Pancreas (tissue), 10 donors: ENCODE results near the gene RHBDD1. TPM values are rescaled to one million over a fixed set of nuclear protein-coding genes. Genes with fewer than 3 reads are reported as not detected.

Experiments
- ATAC-seq, 4 donors: fragments of 200-7000 bp; cut with Tn5 transposase; one replicate each; pipeline versions ENCODE4 v1.8.0 to v1.9.1; 2020; ENCODE audit warnings: mild to moderate bottlenecking in 4 of 4, moderate library complexity in 4 of 4
- DNase-seq, 6 donors: peaks; one replicate each; pipeline ENCODE4 v3.0.0-alpha.2; 2020
- FAIRE-seq: peaks from 2 replicates; lab custom pipeline; 2012; peaks lifted over from hg19 to GRCh38; lab: Jason Lieb, UNC
- H3K27ac ChIP-seq, 4 donors: fragments of 200-600 bp; sonication (generic); 1 replicate in 3 of 4; 2 replicates in 1 of 4; pipeline versions ENCODE4 v1.5.0 to v1.8.0; 2020
- H3K27me3 ChIP-seq, 4 donors: fragments of 200-600 bp; one replicate each; pipeline ENCODE4 v1.8.0; 2021
- H3K36me3 ChIP-seq, 3 donors: fragments of 200-600 bp; sonication (generic) in 1 of 3; one replicate each; pipeline versions ENCODE4 v1.5.0 to v1.8.0; 2020 to 2021
- H3K4me1 ChIP-seq, 3 donors: fragments of 200-600 bp; one replicate each; pipeline ENCODE4 v1.8.0; 2021
- H3K4me3 ChIP-seq, 4 donors: fragments of 200-600 bp; sonication (generic) in 2 of 4; one replicate each; pipeline versions ENCODE4 v1.5.0 to v1.8.0; 2020 to 2021
- H3K9me3 ChIP-seq, 4 donors: fragments of 200-600 bp; one replicate each; pipeline ENCODE4 v1.8.0; 2021
- WGBS, 2 donors: extraction: QIAGEN DNeasy Blood & Tissue Kit; methylation state at CpG; one replicate each; pipeline ENCODE4 v1.1.7; 2013; 5-methylcytosine and 5-hydroxymethylcytosine counted together
- intact Hi-C, 3 donors: fragments of 100-400 bp; cut with DNase I; formaldehyde crosslinking; loops; one replicate each; pipeline versions ENCODE4 v1.11.1 to v1.14.2; 2022
- polyA plus RNA-seq, 2 donors: library from polyadenylated mRNA; stranded (reverse); fragments of 200-250 nt; gene quantifications; one replicate each; pipeline ENCODE4 v1.2.3, GENCODE V29; 2013
- total RNA-seq, 6 donors: library from RNA; stranded (reverse); fragmentation: NEBNext Ultra II Directional in 4 of 6; extraction: Animal tissue kit (Norgen Biotek cat#: 25700) in 4 of 6; gene quantifications; one replicate each; pipeline versions ENCODE4 v1.2.1 to v1.2.4, GENCODE V29; 2021 to 2023
- TF ChIP-seq, protein P1 (sequence below), 4 donors: fragments of 200-600 bp; sonication (generic) in 3 of 4; IDR thresholded peaks; one replicate each; pipeline versions ENCODE4 v1.5.0 to v1.8.0; 2021; ENCODE audit warnings: antibody characterized with exemption in 4 of 4
- donor health status: healthy with polysubstance abuse.
- donor health status: DM: no; HTN: no; CAD: no; lungs with moderate emphysema.
- donor health status: DM: no; HTN: no; CAD: no.
- donor health status: control.
- donor health status: control.
- donor health status: Bipolar disorder and iron deficiency.
- donor health status: DM: yes; HTN: yes; CAD: no.
- donor health status: DM: no; HTN: no; CAD: no.
- donor health status: DM: no; HTN: no; CAD: no.
- donor health status: DM: yes; HTN: yes; CAD: no.

Gene RHBDD1
- total and polyA plus RNA-seq, 8 donors, result 3.5 to 28.9 (median 20.1) TPM

DNA sequence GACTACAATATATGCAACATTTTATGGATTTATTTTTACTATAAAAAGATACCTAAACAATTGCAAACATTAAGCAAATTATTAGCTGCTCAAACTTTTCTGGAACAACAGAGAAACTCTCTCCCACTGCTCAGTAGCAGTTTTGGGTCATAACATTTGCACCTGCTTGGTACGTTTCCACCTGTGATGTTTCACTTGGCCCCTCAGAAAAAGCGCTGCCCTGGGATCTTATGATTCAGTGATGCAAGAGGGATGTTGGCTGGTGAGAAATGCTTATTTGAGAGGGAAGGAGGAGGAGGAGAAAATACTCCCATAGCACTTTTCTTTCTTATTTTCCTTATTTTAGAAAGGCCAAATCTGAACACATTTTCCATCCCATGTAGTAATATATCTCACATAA is 45.4 kb upstream of the RHBDD1 start:
- TF ChIP-seq, protein P1, sequence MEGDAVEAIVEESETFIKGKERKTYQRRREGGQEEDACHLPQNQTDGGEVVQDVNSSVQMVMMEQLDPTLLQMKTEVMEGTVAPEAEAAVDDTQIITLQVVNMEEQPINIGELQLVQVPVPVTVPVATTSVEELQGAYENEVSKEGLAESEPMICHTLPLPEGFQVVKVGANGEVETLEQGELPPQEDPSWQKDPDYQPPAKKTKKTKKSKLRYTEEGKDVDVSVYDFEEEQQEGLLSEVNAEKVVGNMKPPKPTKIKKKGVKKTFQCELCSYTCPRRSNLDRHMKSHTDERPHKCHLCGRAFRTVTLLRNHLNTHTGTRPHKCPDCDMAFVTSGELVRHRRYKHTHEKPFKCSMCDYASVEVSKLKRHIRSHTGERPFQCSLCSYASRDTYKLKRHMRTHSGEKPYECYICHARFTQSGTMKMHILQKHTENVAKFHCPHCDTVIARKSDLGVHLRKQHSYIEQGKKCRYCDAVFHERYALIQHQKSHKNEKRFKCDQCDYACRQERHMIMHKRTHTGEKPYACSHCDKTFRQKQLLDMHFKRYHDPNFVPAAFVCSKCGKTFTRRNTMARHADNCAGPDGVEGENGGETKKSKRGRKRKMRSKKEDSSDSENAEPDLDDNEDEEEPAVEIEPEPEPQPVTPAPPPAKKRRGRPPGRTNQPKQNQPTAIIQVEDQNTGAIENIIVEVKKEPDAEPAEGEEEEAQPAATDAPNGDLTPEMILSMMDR (IDR thresholded peaks at IDR 0.05), result no peak
- ATAC-seq (no peak), FAIRE-seq (no peak), DNase-seq (peak in 1 of 6 donors; percentile 23)
- peak overlapping the region in 2 of 4 donors; percentile 54 to 64 for H3K4me3 ChIP-seq
- no peaks in the 10 kb centered on the region for H3K9me3 ChIP-seq
- peaks cover 20 to 41% (median 28%) of the 10 kb centered on the region in 3 donors for H3K4me1 ChIP-seq
- intact Hi-C loops, result no loop called here
- H3K27me3 ChIP-seq, result no peaks in the 10 kb centered on the region
- no peaks in the 10 kb centered on the region for H3K36me3 ChIP-seq
- 42 to 51% methylated on average over 2 of the region's 2 CpGs for WGBS, 2 donors
- H3K27ac ChIP-seq, result peak overlapping the region; percentile 89 to 96 (median 94)

DNA sequence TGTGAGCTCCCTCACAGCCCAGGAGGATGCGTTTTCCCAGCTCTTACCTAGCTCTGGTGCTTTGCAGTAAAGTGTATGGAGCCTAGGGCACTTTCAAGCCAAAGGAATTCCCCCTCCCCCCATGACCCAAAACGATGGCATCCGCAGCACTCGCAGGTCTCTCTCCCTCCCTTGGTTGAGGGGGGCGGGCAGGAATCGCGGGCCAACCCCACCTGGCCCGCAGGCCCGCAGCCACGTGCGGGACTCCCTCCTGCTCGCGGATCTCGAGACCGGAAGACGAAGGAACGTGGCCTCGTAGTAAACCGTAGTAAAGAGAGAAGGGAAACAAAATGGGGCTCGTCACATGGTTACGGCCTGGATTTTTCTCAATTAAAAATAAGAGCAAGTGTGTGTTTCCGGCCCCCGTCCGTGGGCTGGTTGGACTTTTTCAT is 44.8 kb upstream of the RHBDD1 start:
- DNase-seq (peak in 4 of 6 donors; percentile 49 to 70 (median 58)), FAIRE-seq (no peak), ATAC-seq (peak; percentile 34 to 69 (median 50))
- H3K27me3 ChIP-seq, result no peaks in the 10 kb centered on the region
- H3K27ac ChIP-seq, result peak overlapping the region; percentile 89 to 96 (median 94)
- peaks cover 22 to 43% (median 35%) of the 10 kb centered on the region in 3 donors for H3K4me1 ChIP-seq
- peak overlapping the region; percentile 38 to 64 (median 56) for H3K4me3 ChIP-seq
- no peaks in the 10 kb centered on the region for H3K36me3 ChIP-seq
- H3K9me3 ChIP-seq, result no peaks in the 10 kb centered on the region
- WGBS, 2 donors, result 1% methylated on average over 24 of the region's 24 CpGs
- TF ChIP-seq, protein P1 (IDR thresholded peaks at IDR 0.05), result no peak
- intact Hi-C loops, result no loop called here

DNA sequence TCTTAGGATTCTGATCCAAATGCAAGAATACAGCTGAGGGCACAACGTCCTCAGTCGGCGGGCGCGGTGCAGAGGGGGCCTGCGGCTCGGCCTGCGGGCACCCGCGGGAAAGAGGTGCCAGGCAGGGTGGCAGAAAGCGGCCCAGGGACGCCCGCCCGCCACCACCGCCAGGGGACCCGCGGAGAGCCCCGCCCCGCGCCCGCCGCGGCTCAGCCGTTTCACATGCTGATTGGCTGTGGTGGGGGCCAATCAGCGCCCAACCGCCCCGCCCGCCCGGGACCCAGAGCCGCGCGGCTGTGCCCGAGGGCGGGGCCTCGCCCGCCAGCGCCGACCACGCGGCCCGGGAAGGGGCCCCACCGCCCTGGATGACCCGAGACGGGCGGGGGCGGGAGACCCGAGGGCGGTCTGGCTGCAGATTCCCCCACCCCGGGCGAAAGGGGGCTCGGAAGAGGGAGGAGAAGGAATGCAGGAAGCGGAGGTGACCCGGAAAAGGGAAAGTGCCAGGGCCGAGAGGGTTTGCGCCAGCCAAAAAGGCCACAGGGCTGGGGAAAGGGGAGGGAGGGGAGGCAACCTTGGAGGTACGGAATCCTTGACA is 44.3 kb upstream of the RHBDD1 start:
- no peak for FAIRE-seq
- DNase-seq, result peak; percentile 91 to 98 (median 93)
- Histone ChIP-seq H3K36me3 (no peaks in the 10 kb centered on the region), H3K4me3 (peak overlapping the region; percentile 38 to 64 (median 56)), H3K27ac (peak overlapping the region; percentile 89 to 96 (median 94)), H3K27me3 (no peaks in the 10 kb centered on the region), H3K9me3 (no peaks in the 10 kb centered on the region), H3K4me1 (peaks cover 27 to 47% (median 40%) of the 10 kb centered on the region in 3 donors)
- peak; percentile 92 to 97 (median 96) for ATAC-seq
- TF ChIP-seq, protein P1 (IDR thresholded peaks at IDR 0.05), result peak in 3 of 4 donors; percentile 25 to 55 (median 51)
- 0% methylated on average over 48 to 56 of the region's 56 CpGs for WGBS, 2 donors
- intact Hi-C loops, result no loop called here

DNA sequence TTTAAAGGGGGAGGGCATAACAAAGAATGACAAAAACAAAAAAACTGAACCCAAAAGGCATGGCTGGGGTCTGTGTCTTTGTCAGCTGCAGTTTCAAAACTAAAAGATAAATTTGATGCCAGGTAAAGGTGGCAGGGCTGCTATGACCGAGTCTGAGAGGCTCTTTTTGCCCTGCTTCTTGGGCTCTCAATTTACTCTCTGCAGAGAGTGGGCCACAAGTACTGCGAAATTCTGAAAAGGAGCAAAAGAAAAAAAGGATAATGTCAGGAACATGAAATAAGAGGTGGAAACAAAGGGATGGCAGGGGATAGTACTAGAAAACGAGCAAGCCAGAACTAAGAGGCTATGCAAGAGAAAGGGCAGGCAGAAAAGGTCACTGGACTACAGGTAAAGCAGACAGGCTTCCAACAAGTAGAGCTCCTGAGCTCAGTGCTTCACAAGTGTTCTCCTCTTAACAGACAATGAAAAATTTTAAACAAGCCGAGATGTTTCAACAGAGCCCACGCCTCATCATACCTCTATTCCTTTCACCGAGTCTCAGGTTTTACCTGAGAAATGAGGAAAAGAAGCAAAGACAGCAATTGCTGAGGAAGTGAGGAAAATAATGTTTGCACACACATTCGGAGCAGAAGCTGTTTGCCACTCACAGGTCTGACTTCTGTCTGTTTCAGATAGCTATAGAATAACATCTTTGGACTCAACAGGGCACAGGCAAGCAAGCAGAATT is 43.5 kb upstream of the RHBDD1 start:
- intact Hi-C loops, result no loop called here
- H3K4me3 ChIP-seq, result peak overlapping the region; percentile 38 to 64 (median 56)
- FAIRE-seq (no peak), DNase-seq (no peak), ATAC-seq (no peak)
- H3K36me3 ChIP-seq, result no peaks in the 10 kb centered on the region
- peaks cover 27 to 47% (median 46%) of the 10 kb centered on the region in 3 donors for H3K4me1 ChIP-seq
- H3K9me3 ChIP-seq, result no peaks in the 10 kb centered on the region
- TF ChIP-seq, protein P1 (IDR thresholded peaks at IDR 0.05), result no peak
- H3K27me3 ChIP-seq, result no peaks in the 10 kb centered on the region
- 19 to 25% methylated on average over 7 of the region's 7 CpGs for WGBS, 2 donors
- peak overlapping the region; percentile 89 to 96 (median 94) for H3K27ac ChIP-seq
